ENCODE data around the gene TUBG2. TPM values are rescaled to one million over a fixed set of nuclear protein-coding genes. Genes with fewer than 3 reads are reported as not detected.

TUBG2 gene
- total RNA-seq, 1 donor from 2014 or later = 22.1 TPM

DNA sequence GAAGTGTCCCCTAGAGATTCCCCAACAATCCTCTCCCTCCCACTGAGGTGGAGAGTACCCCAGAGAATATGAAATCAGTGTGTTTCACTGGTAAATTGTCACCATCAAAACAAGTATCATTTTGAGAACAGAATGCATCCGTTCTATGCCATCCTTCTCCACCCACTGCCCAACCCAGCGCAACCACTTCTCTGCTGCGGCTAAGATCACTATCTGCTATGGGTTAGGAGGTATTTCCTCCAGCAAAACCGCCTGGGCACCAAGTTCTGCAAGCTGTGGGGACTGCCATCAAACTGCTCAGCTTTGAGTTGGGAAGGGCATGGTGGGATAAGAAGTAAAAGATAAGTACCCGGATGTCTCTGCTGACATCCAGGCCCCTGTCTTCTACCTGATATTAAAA is 47.6 kb downstream of the TUBG2 start:
- TF ChIP-seq, protein P1, sequence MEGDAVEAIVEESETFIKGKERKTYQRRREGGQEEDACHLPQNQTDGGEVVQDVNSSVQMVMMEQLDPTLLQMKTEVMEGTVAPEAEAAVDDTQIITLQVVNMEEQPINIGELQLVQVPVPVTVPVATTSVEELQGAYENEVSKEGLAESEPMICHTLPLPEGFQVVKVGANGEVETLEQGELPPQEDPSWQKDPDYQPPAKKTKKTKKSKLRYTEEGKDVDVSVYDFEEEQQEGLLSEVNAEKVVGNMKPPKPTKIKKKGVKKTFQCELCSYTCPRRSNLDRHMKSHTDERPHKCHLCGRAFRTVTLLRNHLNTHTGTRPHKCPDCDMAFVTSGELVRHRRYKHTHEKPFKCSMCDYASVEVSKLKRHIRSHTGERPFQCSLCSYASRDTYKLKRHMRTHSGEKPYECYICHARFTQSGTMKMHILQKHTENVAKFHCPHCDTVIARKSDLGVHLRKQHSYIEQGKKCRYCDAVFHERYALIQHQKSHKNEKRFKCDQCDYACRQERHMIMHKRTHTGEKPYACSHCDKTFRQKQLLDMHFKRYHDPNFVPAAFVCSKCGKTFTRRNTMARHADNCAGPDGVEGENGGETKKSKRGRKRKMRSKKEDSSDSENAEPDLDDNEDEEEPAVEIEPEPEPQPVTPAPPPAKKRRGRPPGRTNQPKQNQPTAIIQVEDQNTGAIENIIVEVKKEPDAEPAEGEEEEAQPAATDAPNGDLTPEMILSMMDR (IDR thresholded peaks at IDR 0.05; ENCODE audit: partially characterized antibody, unreplicated experiment) = no peak
- H3K4me3 Mint-ChIP-seq (ENCODE audit: unreplicated experiment) = no peak overlapping the region
- DNase-seq = no peak
- H3K9me3 Mint-ChIP-seq (ENCODE audit: unreplicated experiment) = peaks cover 11% of the 10 kb centered on the region
- no peaks in the 10 kb centered on the region for H3K36me3 Mint-ChIP-seq (ENCODE audit: unreplicated experiment)
- H3K27ac Mint-ChIP-seq (ENCODE audit: unreplicated experiment) = no peak overlapping the region
- H3K27me3 Mint-ChIP-seq (ENCODE audit: unreplicated experiment) = peaks cover 7% of the 10 kb centered on the region
- H3K4me1 Mint-ChIP-seq (ENCODE audit: low read depth, unreplicated experiment) = peaks cover 12% of the 10 kb centered on the region

GRCh38 chr17:42708588-42708987 is 49.5 kb downstream of the TUBG2 start:
- Mint-ChIP-seq H3K4me3 (ENCODE audit: unreplicated experiment) (peak overlapping the region; percentile 94), H3K27me3 (ENCODE audit: unreplicated experiment) (peaks cover 7% of the 10 kb centered on the region), H3K36me3 (ENCODE audit: unreplicated experiment) (no peaks in the 10 kb centered on the region), H3K4me1 (ENCODE audit: low read depth, unreplicated experiment) (peaks cover 22% of the 10 kb centered on the region), H3K27ac (ENCODE audit: unreplicated experiment) (peak overlapping the region; percentile 98), H3K9me3 (ENCODE audit: unreplicated experiment) (peaks cover 11% of the 10 kb centered on the region)
- no peak for DNase-seq
- TF ChIP-seq, protein P1 (IDR thresholded peaks at IDR 0.05; ENCODE audit: partially characterized antibody, unreplicated experiment) = no peak

- H3K9me3 Mint-ChIP-seq (ENCODE audit: unreplicated experiment) = peaks cover 11% of the 10 kb centered on the region
Measured at GRCh38 chr17:42709561-42709960, 50.5 kb downstream of the TUBG2 start.

More at GRCh38 chr17:42709561-42709960, 50.5 kb downstream of the TUBG2 start:
- Mint-ChIP-seq H3K4me1 (ENCODE audit: low read depth, unreplicated experiment) (peaks cover 26% of the 10 kb centered on the region), H3K36me3 (ENCODE audit: unreplicated experiment) (no peaks in the 10 kb centered on the region), H3K27me3 (ENCODE audit: unreplicated experiment) (peaks cover 7% of the 10 kb centered on the region), H3K4me3 (ENCODE audit: unreplicated experiment) (peak overlapping the region; percentile 94), H3K27ac (ENCODE audit: unreplicated experiment) (peak overlapping the region; percentile 98)
- DNase-seq = peak; percentile 79
- TF ChIP-seq, protein P1 (IDR thresholded peaks at IDR 0.05; ENCODE audit: partially characterized antibody, unreplicated experiment) = no peak

Small RNA genes lying within 50 kb of the gene (microRNA-seq; reads per million reads assigned to microRNA genes)
- 0.69 reads per million for gene MIR6780A (ENCODE audit: unreplicated experiment)

Other genes with a start within 250 kb of the TUBG2 start
- gene CAVIN1, start 236.0 kb upstream of the TUBG2 start, total RNA-seq (ENCODE audit: unreplicated experiment) = 0.32 TPM
- gene ATP6V0A1, start 200.4 kb upstream of the TUBG2 start, total RNA-seq (ENCODE audit: unreplicated experiment) = 253 TPM
- gene NAGLU, start 123.0 kb upstream of the TUBG2 start, total RNA-seq (ENCODE audit: unreplicated experiment) = 42.8 TPM
- gene HSD17B1, start 106.4 kb upstream of the TUBG2 start, total RNA-seq (ENCODE audit: unreplicated experiment) = 4.1 TPM
- 57.4 TPM for gene COASY, start 97.1 kb upstream of the TUBG2 start, total RNA-seq (ENCODE audit: unreplicated experiment)
- gene MLX, start 92.2 kb upstream of the TUBG2 start, total RNA-seq (ENCODE audit: unreplicated experiment) = 62.5 TPM
- gene PSMC3IP, start 81.6 kb upstream of the TUBG2 start, total RNA-seq (ENCODE audit: unreplicated experiment) = 12.0 TPM
- gene RETREG3, start 49.9 kb upstream of the TUBG2 start, total RNA-seq (ENCODE audit: unreplicated experiment) = 88.2 TPM
- 74.2 TPM for gene TUBG1, start 49.6 kb upstream of the TUBG2 start, total RNA-seq (ENCODE audit: unreplicated experiment)
- gene PLEKHH3, start 17.7 kb downstream of the TUBG2 start, total RNA-seq (ENCODE audit: unreplicated experiment) = 40.6 TPM
- gene CCR10, start 22.6 kb downstream of the TUBG2 start, total RNA-seq (ENCODE audit: unreplicated experiment) = 1.6 TPM
- gene CNTNAP1, start 23.2 kb downstream of the TUBG2 start, total RNA-seq (ENCODE audit: unreplicated experiment) = 44.8 TPM
- gene EZH1, start 85.8 kb downstream of the TUBG2 start, total RNA-seq (ENCODE audit: unreplicated experiment) = 32.2 TPM
- 4.6 TPM for gene RAMP2, start 101.9 kb downstream of the TUBG2 start, total RNA-seq (ENCODE audit: unreplicated experiment)
- gene VPS25, start 114.2 kb downstream of the TUBG2 start, total RNA-seq (ENCODE audit: unreplicated experiment) = 84.3 TPM
- gene WNK4, start 121.3 kb downstream of the TUBG2 start, total RNA-seq (ENCODE audit: unreplicated experiment) = 2.7 TPM
- gene COA3, start 139.4 kb downstream of the TUBG2 start, total RNA-seq (ENCODE audit: unreplicated experiment) = 56.7 TPM
- not detected for gene CNTD1, start 139.6 kb downstream of the TUBG2 start, total RNA-seq (ENCODE audit: unreplicated experiment)
- gene BECN1, start 165.0 kb downstream of the TUBG2 start, total RNA-seq (ENCODE audit: unreplicated experiment) = 72.1 TPM
- 127 TPM for gene PSME3, start 174.1 kb downstream of the TUBG2 start, total RNA-seq (ENCODE audit: unreplicated experiment)
- gene AOC2, start 185.3 kb downstream of the TUBG2 start, total RNA-seq (ENCODE audit: unreplicated experiment) = 6.1 TPM
- 2.0 TPM for gene AOC3, start 191.9 kb downstream of the TUBG2 start, total RNA-seq (ENCODE audit: unreplicated experiment)
- gene G6PC1, start 241.5 kb downstream of the TUBG2 start, total RNA-seq (ENCODE audit: unreplicated experiment) = not detected